Omental fat pad (tissue), 4 donors: ENCODE measurements around the gene RCBTB1. TPM values are rescaled to one million over a fixed set of nuclear protein-coding genes. Genes with fewer than 3 reads are reported as not detected.
A peak's percentile ranks its signal among the peaks of the same experiment; 100 is the strongest.

Source experiments
- ATAC-seq: fragments of 150-250 bp; one replicate; pipeline ENCODE4 v1.9.1; 2016; ENCODE audit warnings: mild to moderate bottlenecking, moderate library complexity; ENCODE audit not compliant: low FRiP score
- DNase-seq: peaks from one replicate; pipeline ENCODE4 v3.0.0-alpha.2; 2019; ENCODE audit warnings: low spot score
- CTCF ChIP-seq, 3 donors: fragments of 450-650 bp; IDR thresholded peaks; one replicate each; pipeline ENCODE4 v1.5.1; 2016 to 2017; ENCODE audit warnings: antibody characterized with exemption in 3 of 3, mild to moderate bottlenecking in 3 of 3, moderate library complexity in 2 of 3
- total RNA-seq, 4 donors: library from RNA; depleted of rRNA; stranded (reverse); fragments of >200 nt; gene quantifications; one replicate each; pipeline ENCODE4 v1.1.0, GENCODE V29; 2016

The RCBTB1 gene
- total RNA-seq, 4 donors from 2014 or later, result 8.4 to 17.5 (median 11.1) TPM

- TF ChIP-seq CTCF (IDR thresholded peaks at IDR 0.05), result no peak
- peak; percentile 20 for ATAC-seq
Measured at GRCh38 chr13:49584771-49585182, 581 bp downstream of the RCBTB1 start.

DNA sequence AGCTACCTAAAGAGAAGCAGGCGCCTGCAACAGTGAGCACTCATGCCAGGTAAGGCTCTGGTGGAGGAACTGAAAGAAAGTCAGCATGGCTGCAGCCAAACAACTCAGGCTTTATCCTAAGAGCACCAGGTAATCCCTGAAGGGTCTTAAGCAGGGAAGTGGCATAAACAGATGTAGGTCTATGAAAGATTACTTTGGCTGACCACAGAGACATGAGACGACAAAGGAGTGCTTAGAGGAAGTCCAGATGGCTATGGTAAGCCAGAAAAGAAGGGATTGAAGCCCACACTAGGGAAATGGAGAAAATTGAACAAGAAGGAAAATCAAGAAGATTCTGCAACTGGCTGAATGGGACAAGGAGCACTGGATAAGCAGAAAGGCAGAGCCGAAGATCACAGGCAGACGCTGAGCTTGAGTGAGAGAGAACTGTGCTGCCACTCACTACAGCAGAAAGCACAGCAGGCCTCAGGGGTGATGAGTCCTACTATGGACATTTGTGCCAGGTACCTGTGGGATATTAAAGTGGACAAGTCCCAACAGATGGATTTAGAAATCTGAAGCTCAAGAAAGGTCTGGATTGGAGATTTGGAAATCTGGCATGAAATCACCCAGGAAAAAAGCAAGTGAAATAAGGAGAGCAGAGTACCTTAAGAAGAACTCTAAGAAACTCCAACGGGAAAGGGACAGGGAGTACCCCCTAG lies 4.2 kb downstream of the RCBTB1 start:
- TF ChIP-seq CTCF (IDR thresholded peaks at IDR 0.05), result no peak
- ATAC-seq (no peak), DNase-seq (no peak)

More at GRCh38 chr13:49584771-49585182, 581 bp downstream of the RCBTB1 start:
- no peak for DNase-seq

- DNase-seq (no peak), ATAC-seq (no peak)
- no peak for TF ChIP-seq CTCF (IDR thresholded peaks at IDR 0.05)
Measured at GRCh38 chr13:49579501-49579900, 5.9 kb downstream of the RCBTB1 start.

GRCh38 chr13:49571299-49572240 lies 13.8 kb downstream of the RCBTB1 start:
- no peak for DNase-seq
- no peak for ATAC-seq
- no peak for TF ChIP-seq CTCF (IDR thresholded peaks at IDR 0.05)

GRCh38 chr13:49569993-49570689 lies 15.2 kb downstream of the RCBTB1 start:
- ATAC-seq, result peak; percentile 51
- no peak for TF ChIP-seq CTCF (IDR thresholded peaks at IDR 0.05)
- DNase-seq, result no peak

DNA sequence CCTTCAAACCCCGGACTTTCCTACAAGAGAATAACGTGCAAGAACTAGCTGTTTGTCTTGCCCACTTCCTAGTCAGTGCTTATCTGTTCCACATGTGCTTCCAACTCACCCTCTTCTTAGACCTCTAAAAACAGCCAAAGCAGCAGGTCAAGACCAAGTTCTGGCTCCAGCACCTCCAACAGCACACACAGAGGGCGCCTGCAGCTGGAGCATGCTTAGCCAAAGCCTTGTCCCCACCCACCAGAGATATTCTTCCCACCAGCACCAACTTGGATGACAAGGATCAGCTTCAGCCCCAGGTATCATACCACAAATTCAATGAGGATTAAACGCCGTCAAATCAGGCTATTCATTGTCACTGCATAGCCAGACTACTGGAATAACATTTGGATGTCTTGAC lies 17.9 kb downstream of the RCBTB1 start:
- no peak for TF ChIP-seq CTCF (IDR thresholded peaks at IDR 0.05)
- DNase-seq (no peak), ATAC-seq (no peak)
